ENCODE measurements around the gene STS.

STS gene

DNA sequence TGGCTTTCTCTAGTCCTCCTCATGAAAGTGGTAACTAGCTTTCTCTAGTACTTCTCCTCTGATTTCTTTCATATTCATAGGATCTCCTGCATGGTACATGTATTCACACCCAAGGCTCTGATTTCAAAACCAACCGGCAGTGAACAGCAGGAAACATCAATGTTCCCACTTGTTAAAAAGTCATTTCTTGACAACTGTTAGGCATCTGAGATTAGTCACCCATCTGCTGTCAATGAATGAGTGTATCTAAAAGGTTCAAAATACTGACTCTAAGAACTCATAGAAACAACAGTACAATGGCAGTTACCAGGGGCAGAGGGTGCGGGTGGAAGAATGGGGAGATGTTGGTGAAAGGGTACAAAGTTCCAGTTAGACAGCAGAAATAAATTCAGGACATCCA lies 31.9 kb downstream of the STS start:
- no peak for DNase-seq (ENCODE audit: low read depth in 2 of 2)

DNA sequence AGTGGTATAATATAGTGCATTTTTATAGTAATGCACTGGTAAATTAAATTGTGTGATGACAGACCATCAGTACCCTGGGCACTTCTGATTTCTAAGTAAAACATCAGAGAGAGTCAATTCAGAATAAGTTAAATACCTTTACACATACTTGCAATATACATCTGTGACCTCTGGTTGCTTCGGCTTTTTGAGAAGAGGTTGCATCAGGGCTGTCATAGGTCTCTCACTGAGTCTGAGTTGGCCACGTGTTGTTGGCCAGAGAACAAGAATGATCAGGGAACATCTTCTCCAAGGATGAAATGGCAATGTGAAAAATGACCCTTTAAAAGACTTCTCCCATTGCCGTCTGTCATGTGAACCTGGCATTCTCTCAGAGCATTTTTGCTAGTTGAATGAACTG lies 37.3 kb downstream of the STS start:
- DNase-seq (ENCODE audit: low read depth in 2 of 2), result no peak

DNA sequence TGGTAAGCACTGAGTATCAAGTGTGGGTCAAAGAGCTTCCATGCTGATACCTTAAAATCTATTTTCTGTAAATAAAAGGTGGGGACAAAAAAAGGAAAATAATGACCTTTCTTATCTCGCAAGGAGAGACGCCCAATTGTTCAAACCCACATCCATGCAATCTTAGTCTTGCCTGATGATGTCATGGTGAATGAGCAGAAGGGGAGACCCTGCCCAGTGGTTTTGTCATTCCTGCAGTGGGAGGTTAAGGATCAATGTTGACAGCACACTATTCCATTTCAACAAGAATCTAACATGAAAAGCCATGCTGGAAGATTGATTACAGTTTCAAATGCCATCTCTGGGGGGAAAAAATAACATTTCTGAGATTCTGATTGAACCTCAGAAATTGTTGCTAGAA lies 41.2 kb downstream of the STS start:
- DNase-seq (ENCODE audit: low read depth in 2 of 2), result no peak

DNA sequence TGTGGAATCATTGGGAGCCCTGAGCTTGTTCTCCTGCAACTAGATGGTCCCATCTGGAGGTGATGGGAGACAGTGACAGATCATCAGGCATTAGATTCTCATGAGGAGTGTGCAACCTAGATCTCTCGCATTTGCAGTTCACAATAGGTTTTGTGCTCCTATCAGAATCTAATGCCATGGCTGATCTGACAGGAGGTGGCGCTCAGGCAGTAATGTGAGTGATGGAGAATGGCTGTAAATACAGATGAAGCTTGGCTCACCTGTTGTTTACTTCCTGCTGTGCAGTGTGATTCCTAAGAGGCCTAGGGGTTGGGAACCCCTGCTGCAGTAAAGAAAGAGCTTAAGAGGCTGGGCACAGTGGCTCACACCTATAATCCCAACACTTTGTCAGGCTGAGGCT lies 42.6 kb downstream of the STS start:
- DNase-seq (ENCODE audit: low read depth in 2 of 2), result no peak

- no peak for DNase-seq (ENCODE audit: low read depth in 2 of 2)
These were observed 44.2 kb downstream of the STS start for GRCh38 chrX:7191681-7192110.

- DNase-seq (ENCODE audit: low read depth in 2 of 2), result no peak
These were observed 45.4 kb downstream of the STS start for GRCh38 chrX:7192871-7193270.

- no peak for DNase-seq (ENCODE audit: low read depth in 2 of 2)
These were observed 47.1 kb downstream of the STS start for GRCh38 chrX:7194606-7195005.
